ENCODE results near the gene GCHFR.

Gene GCHFR

GRCh38 chr15:40812721-40813425 is 49.0 kb downstream of the GCHFR start:
- Histone ChIP-seq H3K27me3 (ENCODE audit: insufficient read depth, poor library complexity, severe bottlenecking) (no peaks in the 10 kb centered on the region), H3K9me3 (ENCODE audit: severe bottlenecking) (no peaks in the 10 kb centered on the region), H3K4me3 (ENCODE audit: severe bottlenecking) (no peak overlapping the region), H3K27ac (ENCODE audit: poor library complexity, severe bottlenecking) (no peak overlapping the region), H3K4me1 (ENCODE audit: insufficient read depth, poor library complexity, severe bottlenecking) (peaks cover 5% of the 10 kb centered on the region), H3K36me3 (ENCODE audit: low read depth) (peaks cover 27% of the 10 kb centered on the region)
- DNase-seq (ENCODE audit: low spot score) (no peak), ATAC-seq (ENCODE audit: low read depth) (no peak)
- no peak for TF ChIP-seq CTCF (IDR thresholded peaks at IDR 0.05; ENCODE audit: poor library complexity, severe bottlenecking)

- Histone ChIP-seq H3K27ac (ENCODE audit: poor library complexity, severe bottlenecking) (no peak overlapping the region), H3K4me3 (ENCODE audit: severe bottlenecking) (no peak overlapping the region), H3K9me3 (ENCODE audit: severe bottlenecking) (no peaks in the 10 kb centered on the region), H3K4me1 (ENCODE audit: insufficient read depth, poor library complexity, severe bottlenecking) (no peaks in the 10 kb centered on the region), H3K27me3 (ENCODE audit: insufficient read depth, poor library complexity, severe bottlenecking) (no peaks in the 10 kb centered on the region), H3K36me3 (ENCODE audit: low read depth) (peaks cover 27% of the 10 kb centered on the region)
- ATAC-seq (ENCODE audit: low read depth) = no peak; the same call in 2 of the 3 replicates
- DNase-seq (ENCODE audit: low spot score) = no peak
- no peak for TF ChIP-seq CTCF (IDR thresholded peaks at IDR 0.05; ENCODE audit: poor library complexity, severe bottlenecking)
These were observed 51.3 kb downstream of the GCHFR start for GRCh38 chr15:40815042-40815698.

Data from RWPE2 (cell line).